ENCODE results near the gene RPL29.
"Not testable (repeated sequence)": the region's sequence is repeated elsewhere in the genome, so short reads cannot be mapped to it uniquely, and the experiment has no call there.

The RPL29 gene

DNA sequence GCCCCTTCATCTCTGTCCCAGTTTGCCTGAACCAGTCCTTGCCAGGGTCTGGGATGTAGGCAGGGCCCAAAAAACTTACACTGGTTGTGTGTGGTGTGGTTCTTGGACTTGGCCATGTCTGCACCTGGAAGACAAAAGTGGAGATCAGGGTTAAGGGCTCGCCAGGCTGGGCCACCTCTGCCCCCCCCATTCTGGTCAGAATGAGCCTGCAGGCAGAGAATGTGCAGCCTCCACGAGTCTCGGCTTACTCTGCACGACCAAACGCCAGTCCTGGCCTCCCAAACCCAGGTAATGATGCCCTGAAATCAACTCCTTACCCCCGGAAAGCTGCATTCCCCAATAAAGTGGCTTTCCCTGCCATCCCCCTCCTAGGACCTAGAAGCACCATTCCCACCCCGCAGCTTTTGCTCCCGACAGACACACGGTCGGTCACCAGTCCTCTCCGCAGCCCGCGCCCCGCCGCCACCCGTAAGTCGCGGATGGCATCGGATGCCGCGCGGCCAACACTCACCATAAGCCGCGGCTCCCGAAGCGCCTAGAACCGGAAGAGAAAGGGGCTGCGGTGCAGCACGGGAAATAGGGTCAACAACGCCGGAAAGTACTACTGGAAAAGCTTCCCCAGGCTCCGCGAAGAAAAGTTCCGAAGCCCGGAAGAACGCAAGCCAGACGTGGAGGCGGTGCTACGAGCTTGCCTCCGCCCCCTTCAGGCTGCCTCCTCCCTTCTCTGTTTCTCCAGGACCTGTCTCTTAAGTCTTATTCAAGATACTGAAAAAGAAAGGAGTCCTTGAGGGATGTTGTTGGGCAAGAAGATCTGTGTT lies at the start of gene RPL29:
Gene RPL29, minus strand, starts transcription at position 550 of the 818 bp plus-strand sequence. Its CDS starts 434 bp downstream, at position 116.
- TF ChIP-seq, protein P1, sequence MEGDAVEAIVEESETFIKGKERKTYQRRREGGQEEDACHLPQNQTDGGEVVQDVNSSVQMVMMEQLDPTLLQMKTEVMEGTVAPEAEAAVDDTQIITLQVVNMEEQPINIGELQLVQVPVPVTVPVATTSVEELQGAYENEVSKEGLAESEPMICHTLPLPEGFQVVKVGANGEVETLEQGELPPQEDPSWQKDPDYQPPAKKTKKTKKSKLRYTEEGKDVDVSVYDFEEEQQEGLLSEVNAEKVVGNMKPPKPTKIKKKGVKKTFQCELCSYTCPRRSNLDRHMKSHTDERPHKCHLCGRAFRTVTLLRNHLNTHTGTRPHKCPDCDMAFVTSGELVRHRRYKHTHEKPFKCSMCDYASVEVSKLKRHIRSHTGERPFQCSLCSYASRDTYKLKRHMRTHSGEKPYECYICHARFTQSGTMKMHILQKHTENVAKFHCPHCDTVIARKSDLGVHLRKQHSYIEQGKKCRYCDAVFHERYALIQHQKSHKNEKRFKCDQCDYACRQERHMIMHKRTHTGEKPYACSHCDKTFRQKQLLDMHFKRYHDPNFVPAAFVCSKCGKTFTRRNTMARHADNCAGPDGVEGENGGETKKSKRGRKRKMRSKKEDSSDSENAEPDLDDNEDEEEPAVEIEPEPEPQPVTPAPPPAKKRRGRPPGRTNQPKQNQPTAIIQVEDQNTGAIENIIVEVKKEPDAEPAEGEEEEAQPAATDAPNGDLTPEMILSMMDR (conservative IDR thresholded peaks at IDR 0.05; ENCODE audit: control insufficient read depth, insufficient read depth, low read depth, low read length), result no peak
- peak; percentile 95 for DNase-seq (ENCODE audit: low read depth)
- peak within 1 kb of the TSS; percentile 100 for H3K4me3 ChIP-seq (ENCODE audit: control insufficient read depth, low read depth, low read length)

DNA sequence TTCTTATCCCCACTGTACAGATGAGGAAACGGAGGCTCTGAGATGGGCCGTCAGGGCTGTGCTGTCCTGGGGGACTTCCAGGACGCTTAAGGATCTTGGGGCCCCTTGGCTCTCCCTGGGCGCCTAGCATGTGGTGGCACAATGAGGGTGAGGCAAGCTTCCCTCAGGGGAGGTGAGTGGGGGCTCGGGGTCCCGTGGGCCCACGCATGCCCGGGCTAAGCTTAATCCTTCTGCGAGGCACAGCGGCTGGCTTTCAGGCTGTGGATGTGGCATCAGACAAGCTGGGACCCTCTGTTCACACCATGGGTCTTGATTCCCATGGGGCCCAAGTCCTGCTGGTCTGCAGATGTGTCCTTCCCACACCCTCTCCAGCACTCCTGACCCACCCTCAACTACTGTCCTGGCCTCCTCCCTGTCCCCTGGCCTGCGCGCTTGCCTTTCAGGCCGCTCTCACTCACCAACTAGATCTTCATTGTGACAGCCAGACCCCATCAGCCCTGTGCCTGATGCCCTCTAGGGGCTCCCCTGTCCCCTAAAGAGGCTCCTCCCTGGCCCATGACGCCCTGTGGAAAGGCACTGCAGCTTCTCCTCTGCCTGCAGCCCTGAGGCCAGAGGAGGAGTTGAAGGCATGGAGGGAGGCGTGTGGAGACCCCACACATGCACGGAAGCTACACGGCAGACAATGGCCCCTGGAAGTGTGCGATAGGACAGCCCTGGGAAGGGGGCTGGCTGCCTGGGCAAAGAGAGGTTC lies 49.3 kb upstream of the RPL29 start:
- no peak overlapping the region for H3K4me3 ChIP-seq (ENCODE audit: control insufficient read depth, low read depth, low read length)
- DNase-seq (ENCODE audit: low read depth), result no peak
- TF ChIP-seq, protein P1 (conservative IDR thresholded peaks at IDR 0.05; ENCODE audit: control insufficient read depth, insufficient read depth, low read depth, low read length), result no peak

DNA sequence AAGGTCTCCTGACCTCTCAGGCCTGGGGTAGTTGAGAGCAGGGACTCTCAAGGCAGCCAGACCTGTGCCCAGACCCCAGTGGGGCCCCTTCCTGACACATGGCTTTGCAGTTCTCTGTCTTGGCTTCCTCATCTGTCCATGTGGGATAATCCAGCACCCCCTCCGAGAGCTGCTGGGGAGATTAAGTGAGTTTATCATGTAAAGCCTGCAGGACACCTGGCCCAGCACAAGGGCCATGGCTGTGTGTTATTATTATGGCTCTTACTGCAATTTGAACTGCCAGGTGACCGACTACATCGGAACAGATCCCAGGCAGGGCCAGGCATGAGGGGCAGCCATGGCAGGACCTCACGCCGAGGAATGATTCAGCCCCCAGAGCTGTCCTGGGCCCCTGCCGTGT lies 48.1 kb upstream of the RPL29 start:
- TF ChIP-seq, protein P1 (conservative IDR thresholded peaks at IDR 0.05; ENCODE audit: control insufficient read depth, insufficient read depth, low read depth, low read length), result no peak
- H3K4me3 ChIP-seq (ENCODE audit: control insufficient read depth, low read depth, low read length), result no peak overlapping the region
- no peak for DNase-seq (ENCODE audit: low read depth)

DNA sequence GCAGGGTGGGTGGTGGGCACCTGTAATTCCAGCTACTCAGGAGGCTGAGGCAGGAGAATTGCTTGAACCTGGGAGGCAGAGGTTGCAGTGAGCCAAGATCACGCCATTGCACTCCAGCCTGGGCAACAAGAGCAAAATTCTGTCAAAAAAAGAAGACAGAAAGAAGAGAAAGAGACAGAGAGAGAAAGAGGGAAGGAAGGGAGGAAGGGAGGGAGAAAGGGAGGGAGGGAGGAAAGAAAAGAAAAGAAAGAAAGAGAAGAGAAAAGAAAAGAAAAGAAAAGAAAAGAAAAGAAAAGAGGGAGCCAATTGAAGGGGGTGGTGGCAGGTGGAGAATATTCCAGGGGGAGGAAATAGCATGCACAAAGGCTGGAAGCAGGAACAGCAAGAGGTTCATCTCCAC lies 47.3 kb upstream of the RPL29 start:
- DNase-seq (ENCODE audit: low read depth); H3K4me3 ChIP-seq (ENCODE audit: control insufficient read depth, low read depth, low read length): not testable (repeated sequence)

DNA sequence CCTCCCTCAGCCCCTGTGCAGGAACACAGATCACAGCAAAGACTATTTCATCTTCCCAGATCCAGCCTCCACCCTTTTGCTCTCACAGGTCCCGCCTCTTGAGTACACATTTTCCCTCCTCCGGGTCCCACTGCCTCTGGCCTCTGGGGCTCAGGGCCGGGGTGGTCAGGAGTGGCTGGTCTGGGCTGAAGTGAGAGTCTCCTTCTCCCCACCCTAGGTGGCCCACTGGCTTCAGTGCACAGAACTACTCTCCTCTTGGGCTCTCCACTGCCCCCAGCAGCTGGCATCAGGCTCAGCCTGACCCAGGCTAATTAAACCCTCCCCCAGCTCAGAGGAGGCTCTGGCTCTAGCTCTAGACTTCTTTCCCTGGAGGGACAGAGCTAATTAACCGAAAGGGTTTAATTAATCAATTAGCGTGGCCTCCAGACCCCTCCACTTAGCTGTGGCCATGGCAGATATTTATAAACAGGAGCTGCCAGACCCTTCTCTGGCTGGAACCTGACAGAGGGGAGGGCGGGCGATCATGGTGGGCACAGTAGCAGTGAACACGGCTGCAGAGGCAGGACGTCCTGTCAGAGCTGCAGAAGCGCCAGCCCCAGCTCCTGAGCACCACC lies 45.5 kb upstream of the RPL29 start:
- DNase-seq (ENCODE audit: low read depth), result no peak
- TF ChIP-seq, protein P1 (conservative IDR thresholded peaks at IDR 0.05; ENCODE audit: control insufficient read depth, insufficient read depth, low read depth, low read length), result peak; percentile 12
- no peak overlapping the region for H3K4me3 ChIP-seq (ENCODE audit: control insufficient read depth, low read depth, low read length)

DNA sequence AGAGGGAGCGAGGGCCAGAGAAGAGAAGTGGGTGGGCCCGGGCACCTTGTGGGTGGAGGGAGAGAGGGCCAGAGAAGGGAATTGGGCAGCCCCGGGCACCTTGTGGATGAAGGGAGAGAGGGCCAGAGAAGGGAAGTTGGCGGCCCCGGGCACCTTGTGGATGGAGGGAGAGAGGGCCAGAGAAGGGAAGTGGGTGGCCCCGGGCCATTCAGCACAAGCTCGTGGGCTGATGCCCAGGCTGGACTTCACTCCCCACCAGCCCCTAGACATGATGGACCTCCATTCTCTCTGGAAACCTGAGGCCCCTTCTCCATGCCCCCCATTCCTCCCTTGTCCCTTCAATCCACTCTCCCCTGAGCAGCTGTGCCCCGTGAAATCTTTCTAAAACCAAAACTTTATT lies 44.9 kb upstream of the RPL29 start:
- no peak for DNase-seq (ENCODE audit: low read depth)
- H3K4me3 ChIP-seq (ENCODE audit: control insufficient read depth, low read depth, low read length), result no peak overlapping the region
- TF ChIP-seq, protein P1 (conservative IDR thresholded peaks at IDR 0.05; ENCODE audit: control insufficient read depth, insufficient read depth, low read depth, low read length), result no peak

DNA sequence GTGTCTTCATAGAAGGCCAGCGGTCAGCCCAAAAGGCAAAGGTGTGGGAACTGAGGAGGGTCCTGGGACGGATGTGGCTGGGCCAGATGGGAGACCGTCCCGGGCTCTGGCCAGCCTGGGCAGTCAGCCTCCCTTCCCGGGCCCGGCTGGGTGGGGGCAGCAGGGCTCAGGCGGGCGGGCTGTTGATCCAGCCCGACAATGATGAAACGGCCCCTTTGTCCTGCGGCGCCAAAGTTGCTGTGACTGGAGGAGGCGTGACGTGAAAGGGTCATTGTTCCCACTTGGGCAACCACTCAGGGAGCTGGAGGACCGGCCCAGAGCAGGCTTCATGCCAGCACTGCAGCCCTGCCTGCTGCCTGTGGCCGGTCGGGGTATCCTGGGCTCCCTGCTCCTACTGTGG lies 44.2 kb upstream of the RPL29 start:
- TF ChIP-seq, protein P1 (conservative IDR thresholded peaks at IDR 0.05; ENCODE audit: control insufficient read depth, insufficient read depth, low read depth, low read length), result no peak
- H3K4me3 ChIP-seq (ENCODE audit: control insufficient read depth, low read depth, low read length), result no peak overlapping the region
- no peak for DNase-seq (ENCODE audit: low read depth)
